Measurements from ENCODE around the gene TBL3.

TBL3 gene

GRCh38 chr16:1981398-1981836 lies 9.6 kb downstream of the TBL3 start, which contains the start of gene NOXO1:
TSS of gene NOXO1 (minus strand) at chr16:1981469. CDS start at chr16:1981179, 290 bp downstream.
- DNase-seq (ENCODE audit: low read depth), result no peak
- in situ Hi-C loops (cut with HindIII; ENCODE audit: low sequenced_read_pairs), result loop anchor here (5.0 kb wide), 1 partner anchor 56 kb away; no protein-coding TSS in a partner anchor
- H3K4me3 ChIP-seq (ENCODE audit: low read depth, low read length), result no peak within 1 kb of the TSS
- no peak for TF ChIP-seq CTCF (IDR thresholded peaks at IDR 0.05; ENCODE audit: low read depth, low read length, missing control alignments)

GRCh38 chr16:1982013-1982433 lies 10.2 kb downstream of the TBL3 start:
- no peak for DNase-seq (ENCODE audit: low read depth)
- in situ Hi-C loops (cut with HindIII; ENCODE audit: low sequenced_read_pairs), result loop anchor here (5.0 kb wide), 1 partner anchor 55 kb away; no protein-coding TSS in a partner anchor
- no peak for TF ChIP-seq CTCF (IDR thresholded peaks at IDR 0.05; ENCODE audit: low read depth, low read length, missing control alignments)
- H3K4me3 ChIP-seq (ENCODE audit: low read depth, low read length), result no peak overlapping the region

GRCh38 chr16:1982991-1983543 lies 11.2 kb downstream of the TBL3 start:
- no peak for TF ChIP-seq CTCF (IDR thresholded peaks at IDR 0.05; ENCODE audit: low read depth, low read length, missing control alignments)
- in situ Hi-C loops (cut with HindIII; ENCODE audit: low sequenced_read_pairs), result loop anchor here (5.0 kb wide), 1 partner anchor 54 kb away; no protein-coding TSS in a partner anchor
- DNase-seq (ENCODE audit: low read depth), result no peak
- H3K4me3 ChIP-seq (ENCODE audit: low read depth, low read length), result peak overlapping the region; percentile 63

- DNase-seq (ENCODE audit: low read depth), result peak; percentile 74
- peak; percentile 41 for TF ChIP-seq CTCF (IDR thresholded peaks at IDR 0.05; ENCODE audit: low read depth, low read length, missing control alignments)
- in situ Hi-C loops (cut with HindIII; ENCODE audit: low sequenced_read_pairs), result loop anchor here (5.0 kb wide), 1 partner anchor 54 kb away; no protein-coding TSS in a partner anchor
- peak within 1 kb of the TSS; percentile 63 for H3K4me3 ChIP-seq (ENCODE audit: low read depth, low read length)
Observed at GRCh38 chr16:1983544-1984346, 11.9 kb downstream of the TBL3 start, which contains the start of gene GFER. TSS of gene GFER (plus strand) at chr16:1984193. CDS start at chr16:1984219, 26 bp downstream.

GRCh38 chr16:1984347-1985225 lies 12.7 kb downstream of the TBL3 start:
- H3K4me3 ChIP-seq (ENCODE audit: low read depth, low read length), result peak overlapping the region; percentile 63
- in situ Hi-C loops (cut with HindIII; ENCODE audit: low sequenced_read_pairs), result loop anchor here (5.0 kb wide), 1 partner anchor 53 kb away; no protein-coding TSS in a partner anchor
- DNase-seq (ENCODE audit: low read depth), result no peak
- TF ChIP-seq CTCF (IDR thresholded peaks at IDR 0.05; ENCODE audit: low read depth, low read length, missing control alignments), result no peak

Measured in astrocyte of the cerebellum (primary cell).